ENCODE data around the gene ITGAE. TPM values are rescaled to one million over a fixed set of nuclear protein-coding genes. Genes with fewer than 3 reads are reported as not detected.
"Not testable (repeated sequence)": the region's sequence is repeated elsewhere in the genome, so short reads cannot be mapped to it uniquely, and the experiment has no call there.

Gene ITGAE, protein sequence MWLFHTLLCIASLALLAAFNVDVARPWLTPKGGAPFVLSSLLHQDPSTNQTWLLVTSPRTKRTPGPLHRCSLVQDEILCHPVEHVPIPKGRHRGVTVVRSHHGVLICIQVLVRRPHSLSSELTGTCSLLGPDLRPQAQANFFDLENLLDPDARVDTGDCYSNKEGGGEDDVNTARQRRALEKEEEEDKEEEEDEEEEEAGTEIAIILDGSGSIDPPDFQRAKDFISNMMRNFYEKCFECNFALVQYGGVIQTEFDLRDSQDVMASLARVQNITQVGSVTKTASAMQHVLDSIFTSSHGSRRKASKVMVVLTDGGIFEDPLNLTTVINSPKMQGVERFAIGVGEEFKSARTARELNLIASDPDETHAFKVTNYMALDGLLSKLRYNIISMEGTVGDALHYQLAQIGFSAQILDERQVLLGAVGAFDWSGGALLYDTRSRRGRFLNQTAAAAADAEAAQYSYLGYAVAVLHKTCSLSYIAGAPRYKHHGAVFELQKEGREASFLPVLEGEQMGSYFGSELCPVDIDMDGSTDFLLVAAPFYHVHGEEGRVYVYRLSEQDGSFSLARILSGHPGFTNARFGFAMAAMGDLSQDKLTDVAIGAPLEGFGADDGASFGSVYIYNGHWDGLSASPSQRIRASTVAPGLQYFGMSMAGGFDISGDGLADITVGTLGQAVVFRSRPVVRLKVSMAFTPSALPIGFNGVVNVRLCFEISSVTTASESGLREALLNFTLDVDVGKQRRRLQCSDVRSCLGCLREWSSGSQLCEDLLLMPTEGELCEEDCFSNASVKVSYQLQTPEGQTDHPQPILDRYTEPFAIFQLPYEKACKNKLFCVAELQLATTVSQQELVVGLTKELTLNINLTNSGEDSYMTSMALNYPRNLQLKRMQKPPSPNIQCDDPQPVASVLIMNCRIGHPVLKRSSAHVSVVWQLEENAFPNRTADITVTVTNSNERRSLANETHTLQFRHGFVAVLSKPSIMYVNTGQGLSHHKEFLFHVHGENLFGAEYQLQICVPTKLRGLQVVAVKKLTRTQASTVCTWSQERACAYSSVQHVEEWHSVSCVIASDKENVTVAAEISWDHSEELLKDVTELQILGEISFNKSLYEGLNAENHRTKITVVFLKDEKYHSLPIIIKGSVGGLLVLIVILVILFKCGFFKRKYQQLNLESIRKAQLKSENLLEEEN
- total RNA-seq = 14.0 TPM
- 34.6 TPM for polyA plus RNA-seq

DNA sequence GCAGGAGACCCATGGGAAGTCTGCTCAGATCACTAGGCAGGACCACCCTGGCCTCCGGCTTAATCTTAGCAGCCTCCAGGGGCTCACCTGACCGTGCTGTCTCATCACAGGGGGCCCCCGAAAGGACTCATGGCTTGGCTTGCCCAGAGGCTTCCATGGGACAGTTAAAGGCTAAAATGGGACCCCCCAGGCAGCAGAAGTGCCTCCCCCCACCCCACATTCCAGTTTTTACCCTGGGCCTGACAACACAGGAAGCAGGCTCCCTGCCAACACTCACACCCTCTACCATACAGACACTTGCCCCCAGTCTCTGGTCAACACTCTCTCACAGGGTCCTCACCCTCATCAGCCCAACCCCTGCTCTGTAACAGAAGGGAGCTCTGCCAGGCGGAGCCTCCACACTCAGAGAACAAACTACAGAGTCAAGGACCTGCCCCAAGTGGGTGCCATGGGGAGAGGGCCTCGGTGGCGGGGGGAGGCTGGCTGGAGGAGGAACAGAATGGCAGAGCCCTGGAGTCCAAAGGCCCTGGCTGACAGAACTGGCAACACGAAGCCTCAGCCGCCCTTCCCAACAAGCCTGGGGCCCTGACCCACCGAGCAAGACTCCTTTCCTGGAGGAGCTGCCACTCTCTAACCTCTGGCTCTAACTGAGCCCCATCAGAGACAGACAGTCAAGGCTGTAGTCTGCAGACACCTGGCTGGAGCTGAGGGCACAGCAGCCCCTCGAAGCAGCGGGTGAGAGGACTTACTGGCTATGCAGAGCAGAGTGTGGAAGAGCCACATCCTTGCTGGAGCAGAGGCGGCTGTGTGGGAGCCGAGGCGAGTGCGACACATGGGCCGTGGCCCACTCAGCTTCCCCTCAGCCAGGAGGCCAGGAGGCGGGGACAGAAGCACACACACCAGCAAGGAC, at the start of gene ITGAE:
ITGAE (minus strand) TSS at position 827 of the 910 bp plus-strand sequence; CDS start at position 783, 44 bp downstream.
- no peak for DNase-seq (ENCODE audit: extremely low spot score)
- WGBS = 83% methylated on average over 17 of the region's 17 CpGs
- H3K27ac ChIP-seq (ENCODE audit: low read depth) = no peak within 1 kb of the TSS

DNA sequence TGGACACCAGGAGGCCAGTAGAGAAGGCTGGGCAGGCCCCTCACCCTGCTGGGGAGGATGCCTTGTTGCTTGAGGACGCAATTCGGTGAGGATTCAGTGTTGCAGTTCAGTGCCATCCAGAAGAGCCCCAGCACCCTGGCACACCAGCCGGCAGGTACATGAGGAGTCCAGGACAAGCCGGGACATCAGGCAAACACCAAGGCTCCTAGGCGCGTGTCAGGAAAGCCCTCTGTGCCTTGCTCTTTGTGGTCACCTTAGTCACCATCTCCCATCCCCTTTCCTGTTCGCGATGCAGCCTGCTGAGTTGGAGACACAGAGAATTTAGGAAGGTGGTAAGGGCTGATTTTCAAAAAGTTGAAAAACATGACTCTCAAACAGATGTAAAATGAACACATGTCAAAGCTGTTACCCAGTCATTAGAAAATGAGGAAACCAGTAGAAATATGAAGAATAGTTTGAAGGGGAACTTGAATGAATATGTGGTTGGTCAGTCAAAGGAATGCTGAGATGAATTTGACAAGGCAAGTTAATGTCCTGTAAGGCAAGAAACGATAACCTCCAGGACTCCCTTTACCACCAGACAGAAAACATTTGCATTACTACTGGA, 47.3 kb upstream of the ITGAE start:
- Histone ChIP-seq H3K27ac (ENCODE audit: low read depth) (no peak overlapping the region), H3K36me3 (ENCODE audit: insufficient read depth) (no peaks in the 10 kb centered on the region), H3K4me3 (ENCODE audit: low read depth, low read length) (no peak overlapping the region), H3K4me1 (ENCODE audit: insufficient read depth) (no peaks in the 10 kb centered on the region)
- 87% methylated on average over 9 of the region's 9 CpGs for WGBS
- no peak for DNase-seq (ENCODE audit: extremely low spot score)

More for the DNA sequence above, at the start of gene ITGAE:
- no peaks in the 10 kb centered on the region for H3K36me3 ChIP-seq (ENCODE audit: insufficient read depth)
- no peaks in the 10 kb centered on the region for H3K4me1 ChIP-seq (ENCODE audit: insufficient read depth)
- H3K4me3 ChIP-seq (ENCODE audit: low read depth, low read length) = no peak within 1 kb of the TSS

DNA sequence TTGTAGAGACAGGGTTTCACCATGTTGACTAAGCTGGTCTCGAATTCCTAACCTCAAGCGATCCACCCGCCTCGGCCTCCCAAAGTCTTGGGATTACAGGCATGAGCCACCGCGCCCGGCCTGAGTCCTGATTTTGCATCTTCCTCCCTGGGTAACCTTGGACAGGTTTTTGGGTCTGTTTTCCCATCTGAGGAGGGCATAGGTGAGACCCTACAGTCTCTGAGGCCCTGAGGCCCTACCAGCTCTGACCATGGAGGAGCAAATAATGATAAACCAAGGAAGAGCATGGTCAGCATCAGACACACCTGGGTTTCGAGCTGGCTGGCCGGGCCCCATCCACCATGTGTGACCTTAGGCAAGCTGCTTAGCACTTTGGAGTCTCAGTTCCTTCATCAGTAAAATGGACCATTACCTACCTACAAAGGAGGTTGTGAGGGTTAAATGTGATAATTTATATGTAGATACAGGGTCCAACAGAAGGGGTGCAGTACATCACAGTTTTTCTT, 46.2 kb upstream of the ITGAE start:
- no peak for DNase-seq (ENCODE audit: extremely low spot score)
- Histone ChIP-seq H3K27ac (ENCODE audit: low read depth) (no peak overlapping the region), H3K4me3 (ENCODE audit: low read depth, low read length) (no peak overlapping the region), H3K36me3 (ENCODE audit: insufficient read depth) (no peaks in the 10 kb centered on the region), H3K4me1 (ENCODE audit: insufficient read depth) (no peaks in the 10 kb centered on the region)
- WGBS = 96% methylated on average over 9 of the region's 9 CpGs

DNA sequence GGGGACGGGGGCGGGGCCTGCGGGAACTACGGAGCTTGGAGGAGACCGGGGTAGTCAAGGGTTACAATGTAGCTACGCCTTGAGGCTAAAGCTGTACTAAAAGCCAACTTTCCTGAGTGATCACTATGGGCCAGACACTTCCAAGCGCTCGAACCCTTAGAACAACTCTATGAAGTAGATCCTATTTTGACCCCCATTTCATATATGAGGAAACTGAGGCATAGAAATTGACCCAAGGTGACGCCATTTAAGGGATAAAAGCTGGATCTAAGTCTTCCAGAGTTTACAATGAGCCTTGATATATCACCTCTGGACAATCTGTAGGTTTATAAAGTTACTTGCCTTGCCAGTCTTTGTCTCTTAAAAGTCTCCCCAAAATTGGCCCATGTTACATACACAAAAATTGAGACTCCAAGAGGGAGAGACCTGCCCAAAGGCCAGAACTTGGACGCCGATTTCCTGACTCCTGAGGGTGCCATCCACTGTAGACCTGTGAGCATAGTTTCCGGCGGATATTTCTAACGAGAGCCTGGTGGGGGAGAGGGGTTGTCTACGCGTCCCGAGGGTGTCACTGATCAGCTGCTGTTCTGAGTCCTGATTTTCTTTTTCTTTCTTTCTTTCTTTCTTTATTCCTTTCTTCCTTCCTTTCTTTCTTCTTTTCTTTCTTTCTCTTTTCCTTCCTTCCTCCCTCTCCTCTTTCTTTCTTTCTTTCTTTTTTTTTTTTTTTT, 45.6 kb upstream of the ITGAE start:
- Histone ChIP-seq H3K4me3 (ENCODE audit: low read depth, low read length) (no peak overlapping the region), H3K36me3 (ENCODE audit: insufficient read depth) (no peaks in the 10 kb centered on the region), H3K27ac (ENCODE audit: low read depth) (no peak overlapping the region), H3K4me1 (ENCODE audit: insufficient read depth) (no peaks in the 10 kb centered on the region)
- DNase-seq (ENCODE audit: extremely low spot score) = no peak
- 45% methylated on average over 17 of the region's 17 CpGs for WGBS

DNA sequence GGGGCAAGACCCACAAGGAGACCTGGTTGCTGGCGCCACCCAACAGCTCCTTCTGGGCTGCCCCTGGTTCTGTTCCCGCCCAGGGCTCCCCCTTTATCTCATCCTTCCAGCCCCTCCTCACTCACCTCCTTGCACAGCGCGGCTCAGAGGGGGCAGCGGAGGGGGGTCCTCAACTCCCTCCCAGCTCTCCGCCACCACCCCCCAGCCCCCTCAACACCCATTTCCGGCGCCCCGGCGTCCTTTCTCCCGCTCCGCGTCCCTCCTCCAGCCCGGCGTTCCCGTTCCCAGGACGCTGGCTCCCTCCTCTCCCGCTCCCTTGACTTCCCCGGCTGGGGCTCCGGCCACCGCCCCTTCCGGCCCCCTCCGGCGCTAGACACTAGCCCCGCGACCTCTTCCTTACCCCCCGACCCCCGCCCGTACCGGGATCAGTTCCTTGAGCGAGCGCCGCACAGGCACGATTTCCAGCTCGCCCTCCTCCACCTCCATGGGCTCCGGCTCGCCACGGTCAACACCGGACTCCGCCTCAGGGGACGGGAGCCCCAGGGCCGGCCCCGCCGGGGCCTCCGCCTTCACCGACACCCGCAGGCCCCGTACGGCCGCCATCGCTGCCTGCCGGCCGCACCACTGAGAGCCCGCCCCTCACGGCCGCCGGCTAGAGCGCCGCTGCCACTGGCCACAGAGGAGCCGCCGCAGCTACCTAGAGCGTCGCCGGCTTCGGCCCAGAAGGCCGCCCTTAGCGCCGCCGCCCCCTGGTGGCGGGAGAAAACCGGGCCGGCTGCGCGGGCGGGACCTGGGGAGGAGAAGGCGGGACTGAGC, 44.8 kb upstream of the ITGAE start, which contains the start of gene NCBP3:
NCBP3 (minus strand) TSS at position 626 of the 816 bp plus-strand sequence; CDS start at position 603, 23 bp downstream.
- Histone ChIP-seq H3K27ac (ENCODE audit: low read depth) (peak within 1 kb of the TSS; percentile 86), H3K4me1 (ENCODE audit: insufficient read depth) (no peaks in the 10 kb centered on the region), H3K36me3 (ENCODE audit: insufficient read depth) (no peaks in the 10 kb centered on the region), H3K4me3 (ENCODE audit: low read depth, low read length) (peak within 1 kb of the TSS; percentile 89)
- WGBS = under 1% methylated on average over 76 of the region's 76 CpGs
- DNase-seq (ENCODE audit: extremely low spot score) = peak; percentile 64

DNA sequence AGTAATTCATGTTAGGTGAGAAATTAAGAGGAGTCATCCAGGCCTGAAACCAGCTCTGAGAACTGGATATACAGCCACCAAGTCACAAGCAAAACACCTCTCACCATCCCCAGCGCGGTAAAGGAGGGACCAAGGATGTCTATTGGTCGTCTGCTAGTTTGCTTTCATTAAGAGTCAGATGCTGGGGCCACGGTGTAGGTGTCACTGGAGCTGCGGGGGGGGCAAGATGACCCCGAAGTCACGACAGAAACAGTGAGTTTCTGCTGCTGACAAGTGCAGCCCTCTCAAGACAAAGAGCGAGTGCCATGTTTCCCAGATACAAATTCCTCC, 44.3 kb upstream of the ITGAE start:
- under 1% methylated on average over 8 of the region's 8 CpGs for whole genome bisulfite sequencing
- no peaks in the 10 kb centered on the region for H3K36me3 ChIP-seq (ENCODE audit: insufficient read depth)
- no peaks in the 10 kb centered on the region for H3K4me1 ChIP-seq (ENCODE audit: insufficient read depth)
- no peak for DNase-seq (ENCODE audit: extremely low spot score)
- H3K4me3 ChIP-seq (ENCODE audit: low read depth, low read length) = peak overlapping the region; percentile 89
- peak overlapping the region; percentile 35 for H3K27ac ChIP-seq (ENCODE audit: low read depth)

DNA sequence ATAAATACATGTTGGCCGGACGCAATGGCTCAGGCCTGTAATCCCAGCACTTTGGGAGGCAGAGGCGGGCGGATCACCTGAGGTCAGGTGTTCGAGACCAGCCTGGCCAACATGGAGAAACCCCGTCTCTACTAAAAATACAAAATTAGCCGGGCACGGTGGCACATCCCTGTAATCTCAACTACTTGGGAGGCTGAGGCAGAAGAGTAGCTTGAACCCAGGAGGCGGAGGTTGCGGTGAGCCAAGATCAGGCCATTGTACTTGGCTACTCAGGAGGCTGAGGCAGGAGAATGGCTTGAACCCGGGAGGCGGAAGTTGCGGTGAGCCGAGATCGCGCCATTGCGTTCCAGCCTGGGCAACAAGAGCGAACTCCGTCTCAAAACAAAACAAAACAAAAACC, 43.6 kb upstream of the ITGAE start:
- not testable (repeated sequence) for H3K4me3 ChIP-seq (ENCODE audit: low read depth, low read length); H3K36me3 ChIP-seq (ENCODE audit: insufficient read depth); H3K4me1 ChIP-seq (ENCODE audit: insufficient read depth); H3K27ac ChIP-seq (ENCODE audit: low read depth); DNase-seq (ENCODE audit: extremely low spot score)
- 94% methylated on average over 19 of the region's 19 CpGs for WGBS

DNA sequence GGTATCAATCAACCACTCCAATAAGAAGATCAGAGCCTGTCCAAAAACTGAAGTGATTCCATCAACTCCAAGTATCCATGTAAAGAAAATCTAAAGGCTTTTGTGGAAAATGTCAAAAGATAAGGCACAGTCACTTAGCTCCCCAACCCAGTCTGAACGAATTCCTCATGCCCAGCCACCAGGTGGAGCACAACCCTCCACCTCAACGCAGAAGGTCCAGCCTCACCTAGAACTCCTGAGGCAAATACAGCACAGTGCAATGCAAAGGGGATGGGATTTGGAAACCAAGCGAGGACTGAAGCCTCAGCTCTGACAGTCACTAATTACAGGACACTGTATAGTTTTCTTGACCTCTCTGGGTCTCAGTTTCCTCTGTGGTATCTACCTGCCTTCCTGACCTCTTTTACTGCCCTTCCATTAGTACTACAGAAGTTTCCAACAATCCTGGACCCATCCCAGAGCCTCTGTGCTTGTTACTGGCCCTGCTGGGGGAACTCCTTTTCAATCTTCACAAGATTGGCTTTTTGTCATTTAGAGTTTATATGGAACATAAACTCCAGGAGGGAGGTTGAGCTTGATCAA, 43.0 kb upstream of the ITGAE start:
- H3K27ac ChIP-seq (ENCODE audit: low read depth) = no peak overlapping the region
- no peaks in the 10 kb centered on the region for H3K4me1 ChIP-seq (ENCODE audit: insufficient read depth)
- 43% methylated on average over 3 of the region's 3 CpGs for WGBS
- H3K4me3 ChIP-seq (ENCODE audit: low read depth, low read length) = no peak overlapping the region
- H3K36me3 ChIP-seq (ENCODE audit: insufficient read depth) = no peaks in the 10 kb centered on the region
- DNase-seq (ENCODE audit: extremely low spot score) = no peak

DNA sequence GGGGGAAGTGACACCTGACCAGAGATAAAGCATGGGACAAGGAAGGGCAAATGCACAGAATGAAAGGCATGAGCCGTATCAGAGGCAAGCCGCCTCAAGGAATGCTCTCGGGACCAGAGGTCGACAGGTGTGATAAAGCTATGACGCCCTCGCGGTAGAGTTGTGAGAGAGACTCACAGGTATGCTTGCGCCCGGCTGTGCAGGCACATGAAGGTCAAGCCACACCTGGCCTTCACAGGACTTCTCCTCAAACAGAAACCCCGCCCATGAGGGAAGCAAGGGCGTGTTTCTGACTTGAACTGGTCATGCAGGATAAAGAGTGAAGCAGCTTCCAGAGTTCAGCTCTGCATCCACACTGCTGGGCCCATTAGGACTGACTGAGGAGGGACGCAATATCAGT, 37.2 kb upstream of the ITGAE start:
- 92% methylated on average over 12 of the region's 12 CpGs for WGBS
- Histone ChIP-seq H3K27ac (ENCODE audit: low read depth) (no peak overlapping the region), H3K36me3 (ENCODE audit: insufficient read depth) (no peaks in the 10 kb centered on the region), H3K4me3 (ENCODE audit: low read depth, low read length) (no peak overlapping the region), H3K4me1 (ENCODE audit: insufficient read depth) (no peaks in the 10 kb centered on the region)
- DNase-seq (ENCODE audit: extremely low spot score) = no peak

DNA sequence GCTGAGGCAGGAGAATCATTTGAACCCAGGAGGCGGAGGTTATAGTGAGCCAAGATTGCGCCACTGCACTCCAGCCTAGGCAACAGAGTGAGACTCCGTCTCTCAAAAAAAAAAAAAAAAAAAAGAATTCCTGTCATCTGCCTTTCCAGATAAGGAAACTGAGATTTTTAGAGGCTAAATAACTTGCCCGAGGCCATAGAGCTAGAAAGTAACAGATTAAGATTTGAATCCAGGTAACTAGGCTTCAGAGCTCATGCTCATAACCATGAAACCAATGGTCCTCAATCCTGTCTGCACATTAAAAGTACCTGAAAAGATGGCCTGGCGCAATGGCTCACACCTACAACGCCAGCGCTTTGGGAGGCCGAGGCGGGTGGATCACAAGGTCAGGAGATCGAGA, 35.6 kb upstream of the ITGAE start:
- H3K4me3 ChIP-seq (ENCODE audit: low read depth, low read length) = no peak overlapping the region
- DNase-seq (ENCODE audit: extremely low spot score) = no peak
- H3K27ac ChIP-seq (ENCODE audit: low read depth) = no peak overlapping the region
- 94% methylated on average over 10 of the region's 10 CpGs for WGBS
- H3K36me3 ChIP-seq (ENCODE audit: insufficient read depth) = no peaks in the 10 kb centered on the region
- no peaks in the 10 kb centered on the region for H3K4me1 ChIP-seq (ENCODE audit: insufficient read depth)
